A204.1 (cell line): Measurements from ENCODE around the gene MYO18A.

Experiments
- FAIRE-seq: peaks from 2 replicates; lab custom pipeline; 2012; peaks lifted over from hg19 to GRCh38; lab: Jason Lieb, UNC

MYO18A gene

DNA sequence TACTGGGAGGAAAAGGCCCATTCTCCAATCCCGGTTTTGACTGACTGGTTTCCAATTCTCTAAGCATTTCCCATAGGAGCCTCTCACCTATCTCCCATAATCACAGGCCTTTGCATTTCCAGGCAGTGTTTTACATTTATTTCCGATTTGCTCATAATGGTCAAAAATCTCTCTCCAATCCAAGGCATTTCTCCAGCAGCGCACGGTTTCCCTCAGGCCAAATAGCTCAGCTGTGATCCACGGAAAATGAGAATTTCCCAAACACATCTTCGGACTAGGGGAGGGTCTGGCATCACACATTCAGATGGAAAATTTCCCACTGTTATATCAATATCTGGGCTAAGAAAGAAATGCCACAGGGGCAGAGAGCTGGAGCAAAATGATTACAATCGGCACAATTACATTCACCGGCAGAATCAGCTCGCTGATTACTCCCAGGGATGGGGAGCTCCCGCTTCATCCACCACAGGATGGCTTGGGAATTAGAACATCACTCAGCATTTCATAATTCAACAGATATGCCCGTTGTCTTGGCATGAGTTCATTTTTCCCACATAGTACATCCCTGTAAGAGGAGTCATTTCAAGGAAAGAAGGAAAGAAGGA lies 130.6 kb downstream of the MYO18A start:
- FAIRE-seq = no peak

DNA sequence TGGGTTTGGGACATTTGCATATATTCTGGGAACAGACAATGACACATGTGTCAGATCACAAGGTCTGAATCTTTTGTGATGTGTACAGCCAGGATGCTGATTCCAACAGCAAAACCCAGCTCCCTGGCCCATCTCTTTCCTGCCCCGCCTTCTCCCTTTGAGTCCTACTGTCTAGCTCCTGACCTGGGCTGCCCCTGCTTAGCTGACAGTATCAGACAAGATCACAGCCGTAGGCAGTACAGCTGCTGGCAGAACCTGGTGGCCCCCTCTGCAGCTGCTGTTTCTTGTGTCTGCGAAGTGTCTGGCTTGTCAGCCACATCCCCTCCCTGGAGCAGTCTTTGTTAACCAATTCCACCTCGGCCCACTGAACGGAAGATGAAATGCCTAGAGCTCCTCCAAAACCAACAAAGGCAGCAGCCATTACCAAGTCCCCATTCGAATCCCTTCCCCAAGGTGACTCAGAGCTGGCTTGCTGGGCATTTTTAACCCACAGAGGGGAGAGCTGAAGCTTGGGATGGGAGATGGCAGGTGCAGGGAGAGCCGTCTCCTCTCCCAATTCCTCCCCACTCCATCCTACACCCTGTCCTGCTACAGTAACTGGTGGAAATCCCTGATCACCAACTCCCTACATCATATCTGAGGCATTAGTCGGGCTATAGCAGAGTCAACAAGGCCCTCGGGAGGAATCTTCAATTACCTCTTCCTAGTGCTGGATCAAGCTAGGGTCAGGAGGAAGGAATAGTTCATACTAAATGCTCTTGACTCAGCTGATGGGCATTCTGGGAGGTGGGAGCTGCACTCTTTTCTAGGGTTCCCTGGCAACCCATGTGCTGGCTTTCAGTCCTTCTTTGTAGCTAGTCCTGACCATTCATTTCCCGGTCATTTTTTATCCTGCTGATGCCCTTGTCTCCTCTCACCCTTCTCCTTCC lies 131.5 kb downstream of the MYO18A start:
- no peak for FAIRE-seq

DNA sequence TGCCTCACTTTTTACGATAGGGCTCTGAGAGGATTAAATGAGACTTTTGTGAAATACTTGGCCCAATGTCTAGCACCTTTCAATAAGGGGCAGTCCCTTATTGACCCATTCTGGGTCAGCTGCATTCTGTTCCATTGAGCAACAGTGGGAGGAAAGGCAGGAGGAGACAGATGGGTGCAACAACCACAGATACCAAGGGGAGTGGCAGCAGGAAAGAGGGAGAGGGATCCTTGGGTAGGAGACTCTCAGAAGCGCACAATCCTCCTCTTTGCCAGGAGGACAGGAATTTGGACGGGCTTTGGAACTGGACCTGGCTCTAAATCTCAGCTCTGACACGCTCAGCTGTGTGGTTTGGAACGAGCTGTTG lies 133.7 kb downstream of the MYO18A start:
- no peak for FAIRE-seq

DNA sequence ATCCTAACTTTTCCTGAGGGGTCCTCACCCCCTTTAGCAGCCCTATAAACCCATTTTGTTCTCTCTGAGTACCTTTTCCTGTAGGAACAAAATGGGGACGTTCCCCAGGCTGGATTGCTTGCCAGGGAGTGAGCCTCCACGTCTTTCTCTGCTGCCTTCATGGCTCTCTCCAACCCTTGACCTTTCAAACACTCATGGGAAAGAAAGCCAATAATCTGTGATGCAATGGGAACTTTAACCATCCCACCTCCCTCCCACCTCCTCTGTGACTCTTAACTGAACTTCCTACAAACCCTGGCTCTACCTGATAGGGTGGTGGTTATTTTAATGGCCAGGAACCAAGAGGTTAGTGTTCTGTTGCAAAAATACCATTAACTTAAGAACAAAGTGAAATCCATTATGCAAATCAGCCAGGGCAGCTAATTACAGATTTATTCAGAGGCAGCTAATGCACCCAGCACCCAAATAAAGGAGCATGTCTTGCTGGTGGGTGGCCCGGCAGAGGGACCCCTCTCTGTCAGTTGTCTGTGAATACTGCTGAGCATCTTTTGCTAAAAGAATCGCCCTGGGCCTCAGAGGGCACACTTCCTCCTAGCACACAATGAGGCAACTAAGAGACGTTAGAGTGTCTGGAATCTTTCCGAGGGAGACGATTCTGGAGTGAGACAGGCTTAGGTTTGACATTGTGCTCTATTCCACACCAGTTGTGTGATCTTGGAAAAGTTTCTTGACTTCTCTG lies 134.3 kb downstream of the MYO18A start:
- FAIRE-seq = no peak

DNA sequence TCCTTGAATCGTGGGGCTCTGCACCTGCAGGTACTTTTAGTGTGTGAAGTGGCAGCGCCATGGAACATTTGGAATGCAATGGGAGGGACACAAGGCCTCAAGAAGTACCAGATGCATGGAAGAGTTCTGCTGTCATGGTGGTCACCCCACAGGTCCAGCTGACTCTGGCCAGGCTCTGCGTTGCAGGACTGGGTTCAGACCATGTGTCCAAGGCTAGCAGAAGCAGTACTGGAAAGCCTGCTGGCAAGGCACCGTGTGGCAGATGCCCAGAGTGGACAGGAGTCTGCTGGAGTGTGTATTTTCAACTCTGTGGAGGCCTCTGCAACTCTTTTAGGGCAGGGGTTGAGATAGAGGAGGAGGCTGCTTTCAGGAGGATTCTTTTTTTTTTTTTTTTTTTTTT lies 135.2 kb downstream of the MYO18A start:
- no peak for FAIRE-seq

DNA sequence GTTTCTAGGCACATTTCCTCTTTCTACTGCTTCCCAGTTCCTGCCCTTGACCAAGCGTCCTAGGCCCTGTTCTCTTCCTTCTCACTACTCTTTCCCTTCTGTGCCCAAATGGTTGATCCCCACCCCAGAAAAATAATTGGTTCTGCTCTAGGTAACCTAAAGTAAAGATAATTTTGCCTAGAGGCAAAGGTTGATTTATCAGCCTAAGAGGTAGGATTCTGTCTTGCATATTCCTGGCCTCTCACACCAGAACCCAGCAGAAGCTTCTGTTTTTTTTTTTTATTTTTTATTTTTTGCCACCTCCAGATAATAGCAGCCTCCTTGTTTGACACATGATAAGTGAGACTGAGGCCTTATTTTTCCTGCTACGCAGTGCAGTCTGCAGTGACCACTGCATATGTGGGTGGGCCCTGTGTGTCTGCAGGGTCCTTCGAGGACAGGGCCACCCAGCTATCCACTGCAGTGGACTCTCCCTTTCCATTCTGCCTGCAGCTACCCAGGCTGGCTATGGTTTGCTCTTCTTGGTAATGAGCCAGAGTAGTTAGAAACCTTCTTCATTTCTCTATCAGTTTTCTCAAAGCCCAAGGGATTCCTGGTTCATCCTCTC lies 136.6 kb downstream of the MYO18A start:
- FAIRE-seq = no peak

DNA sequence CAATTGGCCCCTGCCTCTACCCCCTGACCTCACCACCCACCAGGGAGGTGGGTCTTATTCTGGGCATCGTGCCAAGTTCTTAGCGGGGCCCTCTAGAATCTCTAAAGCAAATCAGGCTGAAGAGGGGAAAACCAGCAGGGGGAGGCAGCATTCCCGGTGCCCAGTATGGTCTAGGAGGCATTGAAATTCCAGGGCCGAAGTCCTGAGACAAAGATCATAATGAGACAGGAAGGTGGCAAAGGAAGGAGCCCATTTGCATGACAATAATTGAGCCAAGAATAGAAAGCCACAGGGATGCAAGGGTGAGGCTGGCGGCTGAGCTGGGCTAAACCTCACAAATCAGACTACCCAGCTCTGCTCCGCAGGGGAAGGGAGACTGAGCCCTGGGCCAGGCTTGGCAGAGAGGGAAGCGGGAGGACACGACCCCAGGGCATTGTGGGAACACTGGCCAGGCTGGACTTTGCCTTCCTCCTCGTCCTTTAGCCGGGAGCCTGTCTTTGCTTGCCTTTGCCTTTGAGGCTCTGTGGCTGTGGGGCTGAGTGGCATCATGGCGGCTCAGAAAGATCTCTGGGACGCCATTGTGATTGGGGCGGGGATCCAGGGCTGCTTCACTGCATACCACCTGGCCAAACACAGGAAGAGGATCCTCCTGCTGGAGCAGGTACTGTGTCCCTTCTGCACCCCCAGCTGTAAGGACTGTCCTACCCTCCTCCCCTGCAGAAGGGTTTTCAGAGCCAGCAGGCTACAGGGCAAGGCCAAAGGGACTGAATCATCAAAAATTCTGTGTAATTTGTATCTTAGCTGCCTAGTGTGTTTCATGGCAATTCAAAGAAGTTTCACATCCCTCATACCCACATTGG lies 137.3 kb downstream of the MYO18A start, which contains the start of gene PIPOX:
Gene PIPOX (plus strand): TSS at position 463 of the 860 bp plus-strand sequence. CDS start 85 bp downstream, at position 548.
- no peak for FAIRE-seq

DNA sequence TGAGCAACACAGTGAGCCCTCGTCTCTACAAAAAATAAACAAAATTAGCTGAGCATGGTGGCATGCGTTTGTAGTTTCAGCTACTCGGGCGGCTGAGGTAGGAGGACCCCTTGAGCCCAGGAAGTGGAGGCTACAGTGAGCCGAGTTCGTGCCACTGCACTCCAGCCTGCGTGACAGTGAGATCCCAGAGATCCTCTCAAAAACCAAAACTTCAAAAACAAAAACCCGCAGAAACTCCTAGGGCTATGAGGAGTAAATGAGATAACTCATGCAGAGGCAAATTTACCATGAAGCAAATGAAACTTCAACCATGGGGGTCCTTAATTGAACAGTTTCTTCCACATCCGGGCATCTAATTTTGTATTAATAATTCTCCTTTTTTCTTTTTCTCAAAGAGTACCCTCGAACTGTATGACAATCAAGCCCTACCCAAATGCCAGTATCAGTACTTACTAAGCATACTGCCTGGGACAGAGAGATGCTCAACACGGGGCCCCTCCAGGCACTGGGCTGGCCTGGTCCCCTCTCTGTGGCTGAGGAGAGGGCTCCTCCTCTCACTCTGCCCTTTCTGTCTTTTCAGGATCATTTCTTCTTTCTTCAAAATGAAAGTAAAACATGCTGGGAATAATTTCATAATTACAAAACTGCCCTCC lies 138.0 kb downstream of the MYO18A start:
- FAIRE-seq = no peak

DNA sequence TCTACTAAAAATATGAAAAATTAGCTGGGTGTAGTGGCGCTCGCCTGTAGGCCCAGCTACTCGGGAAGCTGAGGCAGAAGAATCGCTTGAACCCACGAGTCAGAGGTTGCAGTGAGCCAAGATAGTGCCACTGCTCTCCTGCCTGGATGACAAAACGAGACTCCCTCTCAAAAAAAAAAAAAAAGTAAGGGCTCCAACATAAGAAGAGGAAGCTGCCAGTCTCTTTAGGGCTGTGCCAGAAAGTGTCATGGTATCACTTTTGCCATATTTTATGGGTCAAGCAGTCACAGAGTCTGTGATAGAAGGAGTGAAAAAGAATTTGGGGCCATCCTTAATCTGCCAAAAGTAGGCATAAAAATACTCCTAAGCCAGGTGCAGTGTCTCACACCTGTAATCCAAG lies 138.6 kb downstream of the MYO18A start:
- FAIRE-seq = no peak

DNA sequence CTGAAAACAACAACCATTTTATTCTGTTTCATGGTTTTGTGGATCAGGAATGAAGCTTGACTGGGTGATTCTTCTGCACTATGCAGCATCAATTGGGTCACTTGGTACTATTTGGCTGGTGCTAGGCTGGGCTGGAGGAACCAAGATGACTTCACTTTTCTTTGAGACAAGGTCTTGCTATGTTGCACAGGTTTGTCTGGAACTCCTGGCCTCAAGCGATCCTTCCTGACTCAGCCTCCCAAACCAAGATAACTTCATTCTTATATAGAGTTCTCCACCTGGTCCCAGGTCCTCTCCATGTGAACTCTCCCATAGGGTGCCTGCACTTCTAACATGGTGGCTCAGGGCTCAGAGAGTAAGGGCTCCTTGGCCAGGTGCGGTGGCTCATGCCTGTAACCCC lies 139.1 kb downstream of the MYO18A start:
- FAIRE-seq = no peak

DNA sequence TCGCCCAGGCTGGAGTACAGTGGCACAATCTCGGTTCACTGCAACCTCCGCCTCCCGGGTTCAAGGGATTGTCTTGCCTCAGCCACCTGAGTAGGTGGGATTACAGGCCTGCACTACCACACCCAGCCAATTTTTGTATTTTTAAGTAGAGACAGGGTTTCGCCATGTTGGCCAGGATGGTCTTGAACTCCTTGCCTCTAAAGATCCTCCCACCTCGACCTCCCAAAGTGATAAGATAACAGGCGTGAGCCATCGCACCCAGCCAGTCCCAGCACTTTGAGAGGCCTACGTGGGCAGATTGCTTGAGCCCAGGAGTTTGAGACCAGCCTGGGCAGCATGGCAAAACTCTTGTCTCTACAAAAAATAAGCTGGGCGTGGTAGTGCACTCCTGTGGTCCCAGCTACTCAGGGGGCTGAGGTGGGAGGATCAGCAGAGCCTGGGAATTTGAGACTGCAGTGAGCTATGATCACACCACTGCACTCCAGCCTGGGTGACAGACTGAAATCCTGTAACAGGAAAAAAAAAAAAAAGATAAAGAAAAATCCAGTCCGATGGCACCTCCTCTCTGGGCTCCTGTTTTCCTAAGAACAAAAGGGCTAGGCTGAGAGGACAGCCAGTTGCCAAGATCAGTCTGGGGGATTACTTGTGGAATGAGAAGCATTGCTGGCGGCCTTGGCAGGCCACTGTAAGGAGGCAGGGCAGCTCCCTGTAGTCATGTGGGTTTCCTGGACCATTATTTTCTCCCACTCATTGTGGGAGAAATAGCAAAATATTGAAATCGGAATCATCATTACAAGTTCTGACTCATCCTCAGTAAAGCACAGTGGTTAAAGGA lies 140.2 kb downstream of the MYO18A start:
- no peak for FAIRE-seq

DNA sequence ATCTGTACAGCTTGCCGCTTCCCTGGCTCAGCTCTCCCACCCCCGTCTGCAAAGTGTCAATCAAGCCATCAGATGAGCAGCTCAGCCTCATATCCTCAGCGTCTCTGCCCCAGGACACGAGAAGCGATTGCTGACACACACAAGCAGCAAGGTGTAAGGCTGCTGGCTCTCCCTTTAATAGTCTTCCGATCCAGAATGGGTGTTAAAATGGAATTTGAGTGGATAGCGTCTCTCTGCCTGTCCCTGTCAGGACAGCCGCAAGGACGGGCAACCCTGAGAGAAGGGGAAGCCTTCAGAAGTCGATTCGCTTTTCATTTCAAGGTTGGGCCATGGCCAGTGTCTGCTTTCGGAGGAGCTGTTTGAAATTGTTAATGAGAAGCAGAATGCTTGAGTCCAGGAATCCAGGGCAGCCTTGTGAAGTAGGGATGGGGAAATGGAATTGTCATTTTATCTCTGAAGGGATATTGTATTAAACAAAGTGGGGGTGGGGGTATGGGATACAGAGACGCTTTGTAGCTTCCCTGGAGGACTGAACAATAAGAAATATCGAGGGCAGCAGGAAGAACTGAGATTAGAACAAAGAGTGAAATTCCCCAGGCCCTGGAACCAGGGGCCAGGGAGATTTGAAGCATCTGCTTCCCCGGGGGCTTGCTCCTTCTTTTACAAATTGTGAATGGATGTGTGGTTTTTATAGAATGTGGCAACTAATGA lies 142.0 kb downstream of the MYO18A start:
- FAIRE-seq = no peak

DNA sequence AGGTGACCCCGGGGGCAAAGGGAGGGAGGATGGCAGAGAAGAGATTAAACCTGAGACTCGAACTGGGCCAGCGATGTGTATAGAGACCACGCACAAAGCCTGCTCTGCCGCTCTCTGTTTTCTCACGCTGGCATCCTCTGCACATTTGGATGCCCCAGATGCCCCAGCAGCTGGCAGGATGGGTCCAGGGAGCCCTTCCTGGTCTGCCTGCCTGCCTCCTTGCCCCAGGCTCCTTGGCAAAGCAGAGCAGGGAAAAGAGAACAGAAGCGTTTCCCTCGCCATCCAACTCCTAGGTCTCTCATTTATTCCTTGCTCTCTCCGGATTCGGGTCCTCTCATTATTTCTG lies 142.5 kb downstream of the MYO18A start:
- no peak for FAIRE-seq

DNA sequence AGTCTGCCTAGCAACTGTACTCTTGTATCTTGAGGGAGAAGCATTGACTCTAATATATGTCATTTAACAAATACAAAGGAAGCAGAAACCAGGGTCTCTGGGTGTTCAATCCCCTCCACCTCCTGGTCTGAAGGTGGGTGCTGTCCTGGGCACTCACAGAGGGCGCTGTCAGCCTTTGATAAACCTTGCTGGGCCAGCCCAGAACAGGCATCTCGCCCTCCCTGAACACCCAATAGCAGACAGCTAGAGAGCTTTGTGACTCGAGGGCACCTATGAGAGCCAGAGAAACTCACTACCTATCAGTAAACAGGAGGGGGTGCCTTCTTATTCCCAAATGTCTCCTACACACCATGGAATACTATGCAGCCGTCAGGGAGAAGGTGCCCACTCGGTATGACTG lies 143.6 kb downstream of the MYO18A start:
- FAIRE-seq = no peak

DNA sequence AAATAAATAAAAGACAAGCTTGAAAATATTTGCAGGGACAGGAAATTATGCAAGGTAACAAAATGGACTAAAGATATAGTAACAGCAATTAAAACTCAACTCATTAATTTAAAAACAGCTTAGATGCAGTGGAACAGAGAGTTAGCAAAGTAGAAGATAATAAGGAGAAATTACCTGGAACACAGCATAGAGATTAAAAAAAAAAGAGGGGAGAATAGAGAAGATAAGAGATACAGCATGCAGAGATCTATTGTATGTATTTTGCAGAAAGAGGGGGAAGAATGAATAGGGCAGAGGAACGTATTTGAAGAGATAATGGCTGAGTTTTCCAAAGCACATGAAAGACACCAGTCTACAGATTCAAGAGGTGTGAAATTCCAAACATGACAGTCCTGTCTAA lies 145.7 kb downstream of the MYO18A start:
- no peak for FAIRE-seq

DNA sequence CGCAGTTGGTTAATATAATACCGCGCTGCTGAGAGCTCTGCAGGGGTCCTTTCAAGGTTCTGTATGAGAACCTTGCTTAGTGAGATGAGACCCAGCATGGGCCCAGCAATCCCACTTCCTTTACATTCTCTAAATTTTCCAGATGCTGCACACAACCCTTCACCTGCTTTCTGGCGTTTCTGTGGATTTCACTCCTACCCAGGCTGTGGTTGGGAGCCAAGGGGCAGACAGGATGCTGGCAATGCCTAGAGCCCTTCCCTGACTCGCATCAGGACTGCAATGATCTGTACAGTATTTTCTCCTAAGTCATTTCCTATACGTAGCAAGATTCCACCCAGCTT lies 147.4 kb downstream of the MYO18A start:
- no peak for FAIRE-seq

DNA sequence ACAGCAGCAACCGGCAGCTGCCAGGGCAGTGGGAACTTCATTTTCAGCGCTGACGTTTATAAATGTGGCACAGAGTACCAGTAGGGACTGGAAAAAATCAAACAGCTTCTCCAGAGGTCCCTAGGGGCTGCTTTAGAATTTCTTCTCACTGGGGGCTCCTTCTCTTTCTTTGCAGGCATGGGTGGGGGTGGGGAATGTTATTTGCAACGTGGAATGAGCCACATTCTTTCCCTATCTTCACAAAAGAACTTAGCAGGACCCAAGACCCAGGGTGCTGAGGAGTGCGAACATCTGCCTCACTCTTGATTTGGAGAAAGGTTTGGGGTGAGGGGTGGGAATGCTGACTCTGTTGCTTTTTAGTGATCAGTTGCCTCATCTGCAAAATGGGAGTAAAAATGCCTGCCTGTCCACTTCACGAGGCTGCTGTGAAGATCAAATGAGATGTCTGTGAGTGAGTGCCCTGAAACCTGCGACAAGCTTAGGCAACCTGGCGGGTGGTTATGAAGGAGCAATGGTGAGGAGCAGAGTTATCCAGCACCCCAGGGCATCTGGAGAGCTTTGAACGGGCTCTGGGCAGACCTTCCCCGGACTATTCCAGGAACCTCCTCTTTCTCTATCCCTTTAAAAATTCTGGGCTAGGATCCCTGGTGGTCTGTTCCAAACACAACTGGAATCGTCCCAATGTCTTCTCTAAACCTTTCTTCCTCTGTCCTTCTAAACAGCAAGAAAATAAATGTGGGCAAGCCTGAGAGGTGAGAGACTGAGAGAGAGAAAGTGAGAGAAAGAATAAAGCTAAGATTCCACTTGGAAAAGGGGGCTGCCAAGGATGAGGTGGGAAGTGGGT lies 148.0 kb downstream of the MYO18A start:
- no peak for FAIRE-seq

DNA sequence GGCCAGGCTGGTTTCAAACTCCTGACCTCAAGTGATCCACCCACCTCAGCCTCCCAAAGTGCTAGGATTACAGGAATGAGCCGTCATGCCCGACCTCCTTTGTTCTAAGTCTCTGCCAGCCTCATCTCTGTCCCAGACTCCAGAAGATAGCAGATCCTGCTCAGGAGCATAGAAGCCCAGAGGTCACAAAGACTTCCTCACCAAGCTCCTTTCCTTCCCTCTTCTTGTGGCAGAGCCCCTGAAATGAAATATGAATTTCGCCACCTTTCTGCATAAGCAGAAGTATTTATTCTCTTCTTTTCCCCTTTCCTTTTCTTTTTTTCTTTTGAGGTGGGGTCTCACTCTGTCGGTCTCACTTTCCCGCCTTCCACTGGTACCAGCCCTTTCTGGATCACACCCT lies 148.7 kb downstream of the MYO18A start:
- no peak for FAIRE-seq
